Right lung (tissue), 5 donors: ENCODE results near the gene GRAP. TPM values are rescaled to one million over a fixed set of nuclear protein-coding genes. Genes with fewer than 3 reads are reported as not detected.

Experiments
- DNase-seq, 2 donors: peaks; one replicate each; pipeline ENCODE4 v3.0.0-alpha.2; 2013
- polyA plus RNA-seq, 5 donors: library from polyadenylated mRNA; unstranded; fragments of 120-200 nt; gene quantifications; one replicate each; pipeline versions ENCODE4 v1.2.1 to v1.2.3, GENCODE V29; 2013; ENCODE audit warnings: inconsistent platforms in 1 of 5, low replicate concordance in 1 of 5; ENCODE audit not compliant: insufficient read length in 5 of 5, insufficient read depth in 1 of 5

The GRAP gene
- polyA plus RNA-seq, 5 donors = 10.3 to 14.8 (median 12.0) TPM

DNA sequence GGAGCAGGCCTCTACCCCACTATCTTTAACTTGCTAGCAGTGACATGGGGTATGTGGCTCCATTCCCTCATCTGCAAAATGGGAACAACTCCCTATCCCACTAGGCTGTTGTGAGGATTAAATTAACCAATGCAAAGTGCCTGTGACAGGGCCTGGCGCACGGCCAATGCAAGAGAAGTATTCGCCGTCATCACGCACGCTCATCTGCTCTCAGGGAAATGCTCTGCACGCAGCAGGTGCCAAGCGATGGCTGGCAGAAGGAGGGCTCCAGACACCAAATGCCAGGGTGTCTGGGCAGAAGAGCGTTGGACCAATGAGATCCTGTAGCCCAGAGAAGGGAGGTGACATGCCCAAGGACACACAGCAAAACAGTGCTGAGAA is 59.5 kb downstream of the GRAP start:
- DNase-seq = no peak

DNA sequence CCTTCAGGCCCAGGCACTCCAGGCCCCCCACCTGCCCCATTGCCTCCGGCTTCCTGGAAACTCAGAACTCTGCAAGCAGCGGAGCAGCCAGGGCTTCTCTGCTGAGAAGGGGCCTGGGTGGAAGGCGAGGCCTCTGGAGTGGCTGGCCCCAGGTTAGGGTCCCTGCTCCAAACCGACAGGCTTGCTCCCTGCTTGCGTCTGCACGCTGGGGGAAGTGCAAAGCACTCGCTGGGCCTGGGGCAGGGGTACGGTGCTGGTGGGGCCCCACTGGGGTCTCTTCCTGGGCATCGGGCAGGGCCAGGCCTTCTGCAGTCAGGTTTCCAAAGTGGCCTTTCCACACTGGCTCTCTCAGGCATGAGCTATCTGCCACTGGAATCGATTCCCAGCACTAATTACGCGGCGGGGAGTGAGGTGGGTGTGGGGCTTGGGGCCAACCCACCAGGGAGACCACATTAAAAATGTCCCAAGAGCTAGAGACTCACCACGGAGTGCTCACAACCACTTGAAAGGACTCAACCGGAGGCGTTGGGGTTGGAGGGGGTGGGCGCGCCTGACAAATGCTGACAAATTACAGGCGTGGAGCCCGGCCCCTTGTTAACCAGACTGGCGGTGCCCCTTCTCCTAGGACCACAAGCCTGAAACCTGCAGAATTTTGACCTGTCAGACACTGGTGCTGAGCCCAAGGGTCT is 60.1 kb downstream of the GRAP start:
- no peak for DNase-seq

DNA sequence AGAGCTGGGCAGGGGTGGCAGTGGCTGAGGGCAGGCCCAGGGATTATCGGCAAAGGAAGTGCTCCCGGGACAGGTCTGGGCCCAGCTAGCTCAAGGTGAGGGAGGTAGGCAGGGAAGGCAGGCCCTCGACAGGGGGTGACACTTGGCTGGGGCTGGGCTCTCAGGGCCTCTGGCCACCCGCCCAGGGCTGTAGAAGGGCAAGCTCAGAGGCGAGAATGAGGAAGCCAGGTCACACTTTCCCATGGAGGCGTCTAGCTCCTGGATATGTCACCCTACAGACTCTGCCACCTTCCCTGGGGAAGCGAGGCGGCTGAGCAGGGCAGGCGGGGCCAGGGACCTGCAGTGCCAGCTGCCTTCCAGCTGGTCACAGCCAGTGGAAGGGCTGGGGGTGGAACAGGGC is 61.3 kb downstream of the GRAP start:
- no peak for DNase-seq

DNA sequence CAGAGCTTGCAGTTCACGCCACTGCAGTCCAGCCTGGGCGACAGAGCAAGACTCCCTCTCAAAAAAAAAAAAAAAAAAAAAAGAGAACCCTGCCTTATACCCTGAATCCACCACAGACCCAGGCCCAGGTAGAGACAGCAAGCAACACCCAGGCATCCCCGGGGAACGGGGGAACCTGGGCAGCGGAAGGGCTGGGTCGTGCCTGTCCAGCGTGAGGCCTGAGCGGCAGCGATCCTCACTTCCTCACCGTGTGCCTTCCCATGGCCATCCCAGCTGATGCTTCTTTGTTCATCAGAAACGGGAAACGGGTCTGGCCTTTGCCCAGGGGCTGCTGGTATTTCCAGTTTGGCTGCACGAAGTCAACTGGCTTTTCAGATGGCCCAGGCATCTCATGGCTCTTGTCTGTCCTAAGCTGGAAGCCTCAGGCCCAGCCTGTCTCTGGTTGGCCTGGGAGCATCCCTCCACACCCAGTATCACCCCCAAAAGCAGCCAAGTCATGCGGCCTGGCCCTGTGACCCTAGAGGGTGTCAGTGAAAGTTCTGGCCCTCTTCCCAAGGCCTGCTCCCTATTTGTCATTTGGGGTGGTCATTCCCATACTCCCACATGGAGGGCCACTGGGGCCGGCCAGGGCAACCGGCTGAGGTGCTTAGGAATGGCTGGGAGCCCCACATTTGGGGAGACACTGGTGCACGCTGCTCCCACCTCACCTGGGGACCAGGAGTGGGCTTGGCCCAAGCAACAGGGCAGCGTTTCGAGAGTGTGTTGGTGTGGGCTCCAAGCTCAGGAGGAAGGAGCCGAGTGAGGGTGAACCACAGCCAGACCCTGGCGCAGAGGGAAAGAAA is 62.3 kb downstream of the GRAP start:
- no peak for DNase-seq

DNA sequence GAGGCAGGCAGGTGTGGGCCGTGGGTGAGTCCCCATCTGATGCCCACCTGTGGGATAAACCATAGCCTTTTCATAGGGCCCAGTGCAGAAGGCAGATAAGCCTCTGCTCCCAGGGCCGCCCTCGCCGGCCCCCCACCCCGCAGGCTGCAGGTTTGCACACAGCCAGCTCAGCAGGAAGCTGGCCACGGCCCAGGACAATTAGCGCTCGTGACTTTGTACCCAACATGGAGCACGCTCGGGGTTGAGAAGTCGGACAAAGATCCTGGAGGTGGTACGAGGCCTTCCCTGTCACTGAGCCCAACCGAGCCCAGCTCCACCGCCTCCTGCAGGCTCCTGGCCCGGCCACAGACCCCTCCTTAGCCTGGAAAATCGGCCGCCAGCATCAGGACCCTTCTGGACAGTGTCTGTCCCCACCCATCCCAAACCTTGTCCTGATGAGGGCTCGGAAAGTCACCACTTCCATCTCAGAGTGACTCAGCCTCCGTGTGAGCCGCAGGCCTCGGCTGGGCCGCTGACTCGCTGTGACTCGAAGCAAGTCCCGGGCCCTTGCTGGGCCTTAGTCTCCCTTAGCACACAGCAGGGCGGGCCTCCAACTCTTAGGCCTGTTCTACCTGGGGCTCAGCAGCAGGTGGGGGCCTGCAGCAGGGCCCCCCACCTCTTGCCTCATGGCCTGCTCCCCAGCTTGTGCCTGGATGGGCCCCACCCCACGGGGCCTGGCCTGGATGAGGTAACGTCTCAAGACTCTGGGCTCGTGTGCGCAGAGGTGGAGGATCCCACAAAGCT is 64.9 kb downstream of the GRAP start:
- peak in 1 of 2 donors; percentile 22 for DNase-seq

DNA sequence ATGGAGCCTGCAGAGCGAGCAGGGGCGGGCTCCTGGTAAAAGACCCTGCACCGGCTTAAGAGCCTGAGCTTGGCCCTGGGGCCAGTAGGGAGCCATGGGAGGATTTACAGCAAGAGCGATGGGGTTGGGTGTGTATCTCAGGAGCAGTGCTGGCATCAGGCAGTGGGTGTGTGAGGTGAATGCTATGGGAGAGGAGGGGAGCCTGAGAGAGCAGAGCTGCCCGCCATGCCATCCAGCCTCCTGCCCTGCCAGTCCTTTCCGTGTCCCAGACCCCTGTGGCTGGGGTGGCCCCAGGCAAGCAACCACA is 65.5 kb downstream of the GRAP start:
- DNase-seq = no peak

DNA sequence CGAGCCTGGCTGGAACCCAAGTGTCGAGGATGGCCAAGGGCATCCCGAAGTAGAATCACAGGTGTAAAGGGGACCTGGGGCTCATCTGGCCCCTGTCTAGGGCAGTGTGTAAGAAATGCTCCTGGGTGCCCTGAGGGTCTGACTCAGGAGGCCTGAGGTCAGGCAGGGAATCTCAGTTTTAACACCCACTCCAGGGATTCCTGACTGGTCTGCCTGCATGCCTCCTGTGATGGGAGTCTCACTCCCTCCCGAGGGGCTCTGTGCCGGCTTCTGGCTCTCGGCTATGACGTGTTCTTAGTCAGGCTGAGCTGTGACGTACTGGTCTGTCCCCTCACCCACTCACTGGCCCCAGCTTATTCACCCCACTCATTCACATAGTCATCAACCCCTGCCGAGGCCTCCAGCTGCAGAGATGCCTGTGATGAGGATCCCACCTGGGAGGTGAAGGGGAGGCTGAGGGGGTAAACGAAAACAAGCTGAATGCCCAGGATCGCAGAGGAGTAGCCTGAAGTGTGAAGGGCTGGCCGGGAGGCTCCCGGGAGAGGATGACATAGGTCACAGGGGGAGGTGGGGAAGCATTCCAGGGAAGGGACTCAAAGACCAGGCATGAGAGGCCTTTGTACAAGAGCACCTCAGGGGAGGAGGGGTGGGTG is 65.9 kb downstream of the GRAP start:
- DNase-seq = no peak

DNA sequence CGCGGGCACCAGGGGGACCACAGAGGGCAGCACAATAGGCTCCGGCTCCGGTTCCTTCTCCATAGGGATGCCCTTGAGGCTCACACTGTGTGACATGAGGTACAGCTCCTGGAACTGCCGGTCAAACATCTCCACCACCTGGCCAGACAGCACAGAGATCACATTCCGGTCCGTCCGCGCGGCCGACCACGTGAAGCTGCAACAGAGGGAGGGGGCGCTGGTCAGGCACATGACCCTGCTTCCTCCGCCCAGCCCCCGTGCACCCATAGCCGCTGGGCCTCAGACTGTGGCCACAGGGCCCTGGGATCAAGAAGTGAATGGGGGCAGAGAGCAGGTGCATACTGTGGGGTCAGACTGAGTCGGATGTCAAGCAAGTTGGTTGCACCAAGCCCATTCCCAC is 68.1 kb downstream of the GRAP start:
- no peak for DNase-seq

DNA sequence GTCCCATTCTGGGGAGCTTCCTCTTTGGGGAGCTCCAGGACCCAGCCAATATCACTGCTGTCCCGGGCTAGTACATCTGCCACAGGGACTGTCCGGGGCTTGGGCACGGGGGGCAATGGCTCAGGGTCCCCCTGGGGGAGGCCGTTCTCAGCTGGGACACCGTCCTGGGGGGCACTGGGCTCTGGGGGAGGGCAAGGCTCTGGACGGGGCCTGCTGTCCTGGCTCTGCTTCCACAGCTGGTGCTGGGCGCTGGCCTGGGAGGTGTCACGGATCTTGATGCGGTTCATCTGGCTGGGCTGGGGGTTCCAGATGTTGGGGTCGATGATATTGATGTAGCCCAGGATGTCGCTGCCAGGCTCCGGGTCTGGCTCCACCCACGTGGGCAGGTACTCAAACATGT is 68.7 kb downstream of the GRAP start:
- no peak for DNase-seq

DNA sequence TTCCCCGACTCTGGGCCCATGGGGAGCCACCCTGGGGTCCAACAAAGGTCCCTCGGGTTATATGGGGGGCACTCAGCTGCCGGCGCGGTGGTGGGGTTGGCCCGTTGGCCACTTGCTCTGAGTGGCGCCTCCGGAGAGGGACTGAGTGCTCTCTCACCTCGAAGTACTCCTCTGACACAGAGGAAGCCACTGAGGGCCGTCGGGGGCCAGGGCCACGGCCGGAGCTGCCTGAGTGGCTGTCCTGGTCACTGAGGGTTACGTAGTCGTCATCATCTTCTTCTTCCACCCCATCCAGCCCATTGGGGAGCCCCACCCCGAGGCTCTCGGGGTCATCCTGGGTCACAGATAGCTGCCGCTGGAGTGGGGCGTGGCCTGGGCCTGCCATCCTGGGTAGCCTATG is 69.1 kb downstream of the GRAP start:
- no peak for DNase-seq

DNA sequence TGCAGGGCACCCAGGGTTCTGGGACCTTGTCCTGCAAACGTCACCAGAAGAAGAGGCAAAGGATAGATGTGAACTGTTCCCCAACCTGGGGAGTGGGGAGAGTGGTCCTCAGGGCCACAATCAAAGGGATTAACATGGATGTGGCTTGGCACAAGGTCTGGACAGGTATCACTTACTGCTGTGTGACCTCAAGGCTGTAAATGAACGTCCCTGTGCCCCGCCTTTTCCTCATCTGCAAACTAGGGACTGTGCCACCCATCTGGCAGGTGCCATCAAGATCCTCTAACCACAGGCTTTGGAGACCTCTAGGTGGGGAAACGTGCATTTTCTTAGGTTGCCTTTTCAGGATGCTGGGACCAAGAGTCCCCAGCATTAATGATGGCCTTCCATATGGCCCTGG is 69.7 kb downstream of the GRAP start:
- DNase-seq = no peak

DNA sequence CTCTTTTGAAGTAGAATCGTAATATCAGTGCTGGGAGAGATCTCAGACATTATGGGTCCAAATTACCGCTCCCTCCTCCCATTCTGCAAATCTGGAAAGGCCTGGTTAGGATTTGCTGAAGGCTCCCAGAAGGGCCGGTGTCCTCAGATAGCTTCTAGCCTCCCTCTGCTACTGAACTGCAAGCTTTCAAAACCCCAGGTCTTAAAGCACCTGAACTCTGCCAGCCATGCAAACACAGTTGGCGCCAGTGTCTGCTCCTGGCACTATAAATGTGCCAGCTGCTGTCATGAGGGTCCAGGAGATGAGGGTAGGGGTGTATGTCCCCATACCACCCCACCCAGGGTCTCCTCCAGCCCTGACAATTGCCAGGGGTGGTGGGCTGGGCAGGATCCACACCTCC is 70.6 kb downstream of the GRAP start:
- DNase-seq = no peak

DNA sequence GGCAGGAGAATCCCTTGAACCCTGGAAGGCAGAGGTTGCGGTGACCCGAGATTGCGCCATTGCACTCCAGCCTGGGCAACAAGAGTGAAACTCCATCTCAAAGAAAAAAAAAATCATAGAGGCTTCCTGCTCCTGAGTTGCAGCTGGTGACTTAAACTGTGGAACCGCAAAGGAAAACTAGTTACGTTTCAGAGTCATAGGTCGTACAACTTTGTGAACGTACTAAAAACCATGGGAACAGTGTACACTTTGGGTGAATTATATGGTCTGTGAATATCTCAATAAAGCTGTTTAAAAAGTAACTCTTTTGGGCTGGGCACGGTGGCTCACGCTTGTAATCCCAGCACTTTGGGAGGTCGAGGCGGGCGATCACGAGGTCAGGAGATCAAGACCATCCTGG is 71.2 kb downstream of the GRAP start:
- no peak for DNase-seq

DNA sequence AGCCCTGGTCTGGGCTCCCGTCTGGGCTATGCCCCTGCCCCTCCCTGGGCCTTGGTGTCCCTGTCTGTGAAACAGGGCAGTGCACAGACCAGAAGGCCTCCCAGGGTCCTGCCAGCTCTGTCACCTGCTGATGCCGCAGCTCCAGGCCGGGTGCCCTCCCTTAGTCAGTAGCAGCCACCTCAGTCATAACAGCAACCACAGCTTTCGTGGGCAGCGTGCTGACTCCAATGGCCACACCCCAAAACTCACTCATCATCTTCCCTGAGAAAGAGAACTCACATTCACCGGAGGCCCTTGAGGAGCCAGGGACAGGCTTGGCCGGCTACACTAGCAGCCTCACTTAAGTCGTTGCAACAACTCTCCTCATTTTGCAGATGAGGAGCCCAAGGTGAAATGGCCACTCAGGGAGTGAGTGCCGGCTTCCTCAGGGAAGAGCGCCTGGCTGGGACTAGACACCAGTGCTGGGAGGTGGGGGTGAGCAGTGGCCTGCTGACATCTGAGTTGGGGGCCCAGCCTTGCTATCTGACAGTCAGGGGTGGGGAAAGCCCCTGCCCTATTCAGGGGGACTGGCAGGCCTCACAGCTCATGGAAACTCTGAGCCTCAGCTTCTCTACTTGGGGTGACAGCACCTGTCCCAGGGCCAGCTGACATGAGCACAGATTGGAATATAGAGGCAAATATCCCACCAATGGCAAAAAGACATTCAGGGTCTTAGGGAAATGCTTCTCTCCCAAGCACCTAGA is 72.2 kb downstream of the GRAP start:
- no peak for DNase-seq

DNA sequence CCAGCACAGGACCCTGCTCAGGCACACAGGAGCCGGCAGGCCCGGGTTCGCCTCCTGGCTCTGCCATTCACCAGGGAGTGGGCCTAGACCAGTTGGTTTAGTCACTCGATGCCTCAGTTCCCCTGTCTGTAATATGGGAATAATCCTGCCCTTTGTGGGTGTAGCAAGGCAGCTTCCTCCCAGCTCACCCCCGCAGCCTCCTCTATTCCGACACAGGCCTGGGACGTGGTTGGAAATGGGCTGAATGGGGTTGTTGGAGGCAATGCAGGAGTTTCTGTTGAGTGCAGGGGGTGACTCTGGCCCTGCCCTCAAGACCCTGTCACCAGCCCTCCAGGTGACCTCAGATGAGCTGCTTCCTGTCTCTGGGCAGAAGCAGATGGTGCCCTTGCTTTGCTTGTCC is 75.0 kb downstream of the GRAP start:
- DNase-seq = no peak

Other genes with a start within 250 kb of the GRAP start
- gene PRPSAP2, start 188.8 kb downstream of the GRAP start, polyA plus RNA-seq = 10 to 100 TPM; 49.7 to 58.7 (median 54.2) TPM
- under 1 TPM; 0.26 to 0.81 (median 0.59) TPM for gene SLC5A10, start 94.8 kb downstream of the GRAP start, polyA plus RNA-seq
- 1 to 10 TPM; 2.3 to 4.0 (median 3.7) TPM for gene FAM83G, start 42.2 kb downstream of the GRAP start, polyA plus RNA-seq
- gene GRAPL, start 80.6 kb upstream of the GRAP start, polyA plus RNA-seq = 10 to 100 TPM in 4 of 5 donors, 1 to 10 TPM in 1; 6.1 to 14.3 (median 10.7) TPM
- gene EPN2, start 190.4 kb upstream of the GRAP start, polyA plus RNA-seq = 10 to 100 TPM; 45.3 to 50.8 (median 50.3) TPM